Mesothelial cell of epicardium (in vitro differentiated cells): Measurements from ENCODE around the gene CTDNEP1. TPM values are rescaled to one million over a fixed set of nuclear protein-coding genes. Genes with fewer than 3 reads are reported as not detected.
A peak's percentile ranks its signal among the peaks of the same experiment; 100 is the strongest.

ENCODE experiments used
- DNase-seq, 2 experiments: peaks; one replicate each; pipeline ENCODE4 v3.0.0; 2021; ENCODE audit warnings: low spot score in 2 of 2; ENCODE audit not compliant: unreplicated experiment in 2 of 2
- H3K27ac Mint-ChIP-seq: 2 replicates; pipeline ENCODE4 v1.8.0; 2021; ENCODE audit warnings: mixed read lengths
- H3K27me3 Mint-ChIP-seq: 2 replicates; pipeline ENCODE4 v1.8.0; 2021; ENCODE audit warnings: low read depth, mixed read lengths
- H3K36me3 Mint-ChIP-seq: 2 replicates; pipeline ENCODE4 v1.8.0; 2021; ENCODE audit warnings: mixed read lengths
- H3K4me1 Mint-ChIP-seq: 2 replicates; pipeline ENCODE4 v1.8.0; 2021; ENCODE audit warnings: mixed read lengths
- H3K4me3 Mint-ChIP-seq: 2 replicates; pipeline ENCODE4 v1.8.0; 2021; ENCODE audit warnings: mild to moderate bottlenecking, moderate library complexity, mixed read lengths
- H3K9me3 Mint-ChIP-seq: 2 replicates; pipeline ENCODE4 v1.8.0; 2021; ENCODE audit warnings: mixed read lengths
- total RNA-seq: library from RNA; stranded (reverse); gene quantifications from 3 replicates; pipeline ENCODE4 v1.2.1, GENCODE V29; 2021
- TF ChIP-seq, protein P1 (sequence below): fragments of 200-600 bp; sonication (generic); IDR thresholded peaks from one replicate; pipeline ENCODE4 v1.5.0; 2021; ENCODE audit warnings: antibody characterized with exemption; ENCODE audit not compliant: unreplicated experiment

The CTDNEP1 gene
- total RNA-seq, 1 donor from 2014 or later: 130 TPM

- Mint-ChIP-seq H3K4me1 (peaks cover 75% of the 10 kb centered on the region), H3K27me3 (no peaks in the 10 kb centered on the region), H3K9me3 (no peaks in the 10 kb centered on the region), H3K36me3 (no peaks in the 10 kb centered on the region), H3K4me3 (peak overlapping the region; percentile 92), H3K27ac (peak overlapping the region; percentile 98)
- DNase-seq: peak; percentile 99
- TF ChIP-seq, protein P1, sequence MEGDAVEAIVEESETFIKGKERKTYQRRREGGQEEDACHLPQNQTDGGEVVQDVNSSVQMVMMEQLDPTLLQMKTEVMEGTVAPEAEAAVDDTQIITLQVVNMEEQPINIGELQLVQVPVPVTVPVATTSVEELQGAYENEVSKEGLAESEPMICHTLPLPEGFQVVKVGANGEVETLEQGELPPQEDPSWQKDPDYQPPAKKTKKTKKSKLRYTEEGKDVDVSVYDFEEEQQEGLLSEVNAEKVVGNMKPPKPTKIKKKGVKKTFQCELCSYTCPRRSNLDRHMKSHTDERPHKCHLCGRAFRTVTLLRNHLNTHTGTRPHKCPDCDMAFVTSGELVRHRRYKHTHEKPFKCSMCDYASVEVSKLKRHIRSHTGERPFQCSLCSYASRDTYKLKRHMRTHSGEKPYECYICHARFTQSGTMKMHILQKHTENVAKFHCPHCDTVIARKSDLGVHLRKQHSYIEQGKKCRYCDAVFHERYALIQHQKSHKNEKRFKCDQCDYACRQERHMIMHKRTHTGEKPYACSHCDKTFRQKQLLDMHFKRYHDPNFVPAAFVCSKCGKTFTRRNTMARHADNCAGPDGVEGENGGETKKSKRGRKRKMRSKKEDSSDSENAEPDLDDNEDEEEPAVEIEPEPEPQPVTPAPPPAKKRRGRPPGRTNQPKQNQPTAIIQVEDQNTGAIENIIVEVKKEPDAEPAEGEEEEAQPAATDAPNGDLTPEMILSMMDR: no peak
Measured at GRCh38 chr17:7214300-7215135, 37.0 kb downstream of the CTDNEP1 start.

DNA sequence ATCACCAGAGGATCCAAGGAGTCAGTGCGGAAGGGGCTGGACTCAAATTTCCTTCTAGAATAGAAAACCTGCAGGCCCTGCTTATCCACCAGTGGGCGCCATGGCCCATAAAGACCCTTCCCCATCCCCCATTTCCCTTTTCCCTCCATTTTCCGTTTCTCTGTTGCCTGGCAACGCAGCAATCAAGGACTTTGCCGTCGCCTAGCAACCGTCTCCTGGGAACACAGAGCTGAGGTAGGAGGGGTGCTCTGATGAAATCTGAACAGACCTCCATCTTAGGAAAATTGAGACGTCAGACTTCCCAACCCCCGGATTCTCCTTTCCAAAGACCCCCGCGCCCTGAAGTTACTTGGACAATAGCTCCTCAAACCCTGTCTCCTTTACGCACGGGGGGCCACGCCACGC is 37.6 kb downstream of the CTDNEP1 start:
- H3K27me3 Mint-ChIP-seq: no peaks in the 10 kb centered on the region
- H3K36me3 Mint-ChIP-seq: no peaks in the 10 kb centered on the region
- H3K4me1 Mint-ChIP-seq: peaks cover 71% of the 10 kb centered on the region
- H3K9me3 Mint-ChIP-seq: no peaks in the 10 kb centered on the region
- peak overlapping the region; percentile 92 for H3K4me3 Mint-ChIP-seq
- peak overlapping the region; percentile 98 for H3K27ac Mint-ChIP-seq
- TF ChIP-seq, protein P1: peak; percentile 51
- DNase-seq: peak; percentile 75 to 84

DNA sequence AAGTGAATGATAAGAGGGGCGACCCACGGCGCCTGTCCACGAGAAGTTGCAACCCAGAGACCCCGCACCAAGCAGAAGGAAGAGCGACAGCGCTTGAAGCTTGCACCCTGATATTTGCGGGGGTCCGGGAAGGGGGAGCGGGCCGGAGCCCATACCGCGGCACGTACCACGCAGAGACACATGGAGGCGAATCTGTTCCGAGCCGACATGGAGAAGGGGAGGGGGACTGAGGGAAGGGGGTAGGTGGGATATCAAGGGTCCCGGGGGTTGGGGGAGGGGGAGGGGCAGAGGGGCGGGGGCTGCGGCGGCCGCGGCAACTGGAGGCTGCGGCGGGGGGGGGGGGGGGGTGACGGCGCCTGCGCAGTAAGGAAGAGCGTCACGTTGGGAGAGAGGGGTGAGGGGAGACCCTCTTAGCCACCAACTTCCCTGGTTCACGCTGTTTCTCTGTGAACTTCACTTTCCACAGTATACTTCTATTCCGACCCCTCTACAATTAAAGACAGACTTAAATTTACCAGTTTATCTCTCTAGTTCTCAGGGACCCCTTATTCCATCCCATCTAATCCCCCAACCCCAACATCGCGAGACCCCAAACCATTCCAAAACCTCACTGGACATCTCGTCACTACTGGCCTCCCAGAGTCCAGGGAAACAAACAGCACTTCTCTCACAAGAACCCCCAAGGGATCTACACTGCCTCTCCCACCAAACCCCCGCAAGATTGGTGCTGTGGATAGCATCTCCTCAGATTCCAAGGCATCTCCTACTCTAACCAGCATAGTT is 39.9 kb downstream of the CTDNEP1 start:
- Mint-ChIP-seq H3K4me1 (peaks cover 71% of the 10 kb centered on the region), H3K36me3 (no peaks in the 10 kb centered on the region), H3K9me3 (no peaks in the 10 kb centered on the region), H3K27ac (peak overlapping the region; percentile 74), H3K4me3 (peak overlapping the region; percentile 59), H3K27me3 (no peaks in the 10 kb centered on the region)
- TF ChIP-seq, protein P1: no peak
- DNase-seq: peak in 1 of 2 experiments; percentile 17

DNA sequence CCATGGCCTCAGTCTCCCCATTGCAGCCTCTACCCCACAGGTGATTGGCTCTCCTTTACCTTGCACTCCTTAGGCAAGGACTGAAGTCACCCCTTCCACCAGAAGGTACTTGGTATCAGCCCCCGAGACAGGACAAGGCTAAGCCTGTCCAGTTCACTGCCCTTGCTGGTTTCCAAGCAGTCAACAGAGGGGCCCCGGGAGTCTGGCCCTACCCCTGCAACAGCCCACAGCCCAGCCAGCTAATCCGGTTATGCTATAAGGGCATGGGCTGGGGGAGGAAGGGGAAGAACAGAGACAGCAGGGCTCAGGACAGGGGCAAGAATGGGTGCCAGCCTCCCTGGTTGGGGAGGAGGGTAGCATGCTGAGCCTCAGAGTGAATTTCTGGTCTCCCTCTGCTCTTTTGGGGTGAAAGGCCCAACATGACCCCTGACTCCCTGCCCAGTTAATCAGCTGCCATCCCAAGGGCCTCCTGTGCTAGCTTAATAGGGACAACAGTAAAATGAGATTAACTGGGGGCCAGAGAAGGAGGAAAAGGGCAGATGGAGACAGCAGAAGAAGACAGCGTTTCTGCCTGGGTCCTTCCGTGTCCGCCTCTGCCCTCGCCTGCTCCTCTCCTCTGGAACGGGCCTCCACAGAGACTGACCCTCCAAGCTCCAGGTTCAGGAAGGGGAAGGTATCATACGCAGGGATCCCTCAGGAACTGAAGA is 42.6 kb downstream of the CTDNEP1 start:
- DNase-seq: no peak
- TF ChIP-seq, protein P1: no peak
- Mint-ChIP-seq H3K27me3 (no peaks in the 10 kb centered on the region), H3K36me3 (no peaks in the 10 kb centered on the region), H3K27ac (peak overlapping the region; percentile 9), H3K9me3 (no peaks in the 10 kb centered on the region), H3K4me3 (no peak overlapping the region), H3K4me1 (peaks cover 72% of the 10 kb centered on the region)

GRCh38 chr17:7208027-7208571 is 43.4 kb downstream of the CTDNEP1 start:
- Mint-ChIP-seq H3K4me1 (peaks cover 67% of the 10 kb centered on the region), H3K36me3 (no peaks in the 10 kb centered on the region), H3K27me3 (no peaks in the 10 kb centered on the region), H3K4me3 (peak overlapping the region; percentile 10), H3K27ac (peak overlapping the region; percentile 9), H3K9me3 (no peaks in the 10 kb centered on the region)
- TF ChIP-seq, protein P1: no peak
- DNase-seq: no peak
